Lower leg skin (tissue), 3 donors: ENCODE data around the gene CSMD2.

Experiments used
- POLR2A ChIP-seq, 2 donors: fragments of 450-650 bp; IDR thresholded peaks; one replicate each; pipeline ENCODE4 v1.6.1; 2016 to 2017; ENCODE audit warnings: antibody characterized with exemption in 2 of 2, mild to moderate bottlenecking in 1 of 2, moderate library complexity in 1 of 2
- TF ChIP-seq, protein P1 (sequence below), 3 donors: fragments of 450-650 bp; IDR thresholded peaks; one replicate each; pipeline ENCODE4 v1.5.1; 2016; ENCODE audit warnings: antibody characterized with exemption in 3 of 3, mild to moderate bottlenecking in 3 of 3, moderate library complexity in 2 of 3

GRCh38 chr1:34176830-34177603 is 12.0 kb upstream of the CSMD2 start, which contains the start of gene C1orf94:
- TF ChIP-seq, protein P1, sequence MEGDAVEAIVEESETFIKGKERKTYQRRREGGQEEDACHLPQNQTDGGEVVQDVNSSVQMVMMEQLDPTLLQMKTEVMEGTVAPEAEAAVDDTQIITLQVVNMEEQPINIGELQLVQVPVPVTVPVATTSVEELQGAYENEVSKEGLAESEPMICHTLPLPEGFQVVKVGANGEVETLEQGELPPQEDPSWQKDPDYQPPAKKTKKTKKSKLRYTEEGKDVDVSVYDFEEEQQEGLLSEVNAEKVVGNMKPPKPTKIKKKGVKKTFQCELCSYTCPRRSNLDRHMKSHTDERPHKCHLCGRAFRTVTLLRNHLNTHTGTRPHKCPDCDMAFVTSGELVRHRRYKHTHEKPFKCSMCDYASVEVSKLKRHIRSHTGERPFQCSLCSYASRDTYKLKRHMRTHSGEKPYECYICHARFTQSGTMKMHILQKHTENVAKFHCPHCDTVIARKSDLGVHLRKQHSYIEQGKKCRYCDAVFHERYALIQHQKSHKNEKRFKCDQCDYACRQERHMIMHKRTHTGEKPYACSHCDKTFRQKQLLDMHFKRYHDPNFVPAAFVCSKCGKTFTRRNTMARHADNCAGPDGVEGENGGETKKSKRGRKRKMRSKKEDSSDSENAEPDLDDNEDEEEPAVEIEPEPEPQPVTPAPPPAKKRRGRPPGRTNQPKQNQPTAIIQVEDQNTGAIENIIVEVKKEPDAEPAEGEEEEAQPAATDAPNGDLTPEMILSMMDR (IDR thresholded peaks at IDR 0.05), result no peak
- TF ChIP-seq POLR2A (IDR thresholded peaks at IDR 0.05), result no peak
